ENCODE data around the gene ZNF428.
A peak's percentile ranks its signal among the peaks of the same experiment; 100 is the strongest.
"Not testable (repeated sequence)": the region's sequence is repeated elsewhere in the genome, so short reads cannot be mapped to it uniquely, and the experiment has no call there.

The ZNF428 gene

GRCh38 chr19:43589678-43590077 is 29.8 kb downstream of the ZNF428 start:
- no peak overlapping the region for H3K27ac ChIP-seq (ENCODE audit: low read depth, low read length)
- peaks cover 57% of the 10 kb centered on the region for H3K36me3 ChIP-seq (ENCODE audit: control insufficient read depth, insufficient read depth, low read length)
- no peak overlapping the region for H3K9ac ChIP-seq (ENCODE audit: low read depth, low read length)
- H3K9me3 ChIP-seq (ENCODE audit: control insufficient read depth, insufficient read depth, low read length): no peaks in the 10 kb centered on the region
- H3K4me1 ChIP-seq (ENCODE audit: control insufficient read depth, insufficient read depth, low read length): no peaks in the 10 kb centered on the region
- H3K27me3 ChIP-seq (ENCODE audit: control insufficient read depth, insufficient read depth, low read length): no peaks in the 10 kb centered on the region
- no peak overlapping the region for H3K4me3 ChIP-seq (ENCODE audit: low read depth, low read length)

- Histone ChIP-seq H3K4me3 (ENCODE audit: low read depth, low read length) (no peak overlapping the region), H3K27me3 (ENCODE audit: control insufficient read depth, insufficient read depth, low read length) (no peaks in the 10 kb centered on the region), H3K9ac (ENCODE audit: low read depth, low read length) (no peak overlapping the region), H3K4me1 (ENCODE audit: control insufficient read depth, insufficient read depth, low read length) (no peaks in the 10 kb centered on the region), H3K27ac (ENCODE audit: low read depth, low read length) (no peak overlapping the region), H3K9me3 (ENCODE audit: control insufficient read depth, insufficient read depth, low read length) (no peaks in the 10 kb centered on the region), H3K36me3 (ENCODE audit: control insufficient read depth, insufficient read depth, low read length) (peaks cover 57% of the 10 kb centered on the region)
Measured at GRCh38 chr19:43589277-43589676, 30.2 kb downstream of the ZNF428 start.

- not testable (repeated sequence) for H3K4me1 ChIP-seq (ENCODE audit: control insufficient read depth, insufficient read depth, low read length); H3K4me3 ChIP-seq (ENCODE audit: low read depth, low read length); H3K9ac ChIP-seq (ENCODE audit: low read depth, low read length); H3K27ac ChIP-seq (ENCODE audit: low read depth, low read length); H3K9me3 ChIP-seq (ENCODE audit: control insufficient read depth, insufficient read depth, low read length); H3K27me3 ChIP-seq (ENCODE audit: control insufficient read depth, insufficient read depth, low read length)
- peaks cover 35% of the 10 kb centered on the region for H3K36me3 ChIP-seq (ENCODE audit: control insufficient read depth, insufficient read depth, low read length)
Measured at GRCh38 chr19:43587029-43587428, 32.4 kb downstream of the ZNF428 start.

- Histone ChIP-seq H3K9ac (ENCODE audit: low read depth, low read length) (no peak overlapping the region), H3K27me3 (ENCODE audit: control insufficient read depth, insufficient read depth, low read length) (no peaks in the 10 kb centered on the region), H3K4me1 (ENCODE audit: control insufficient read depth, insufficient read depth, low read length) (no peaks in the 10 kb centered on the region), H3K36me3 (ENCODE audit: control insufficient read depth, insufficient read depth, low read length) (peaks cover 32% of the 10 kb centered on the region), H3K9me3 (ENCODE audit: control insufficient read depth, insufficient read depth, low read length) (no peaks in the 10 kb centered on the region), H3K27ac (ENCODE audit: low read depth, low read length) (no peak overlapping the region), H3K4me3 (ENCODE audit: low read depth, low read length) (no peak overlapping the region)
Measured at GRCh38 chr19:43586346-43586745, 33.1 kb downstream of the ZNF428 start.

- no peak overlapping the region for H3K4me3 ChIP-seq (ENCODE audit: low read depth, low read length)
- H3K4me1 ChIP-seq (ENCODE audit: control insufficient read depth, insufficient read depth, low read length): no peaks in the 10 kb centered on the region
- peaks cover 15% of the 10 kb centered on the region for H3K36me3 ChIP-seq (ENCODE audit: control insufficient read depth, insufficient read depth, low read length)
- no peaks in the 10 kb centered on the region for H3K9me3 ChIP-seq (ENCODE audit: control insufficient read depth, insufficient read depth, low read length)
- H3K27me3 ChIP-seq (ENCODE audit: control insufficient read depth, insufficient read depth, low read length): no peaks in the 10 kb centered on the region
- H3K9ac ChIP-seq (ENCODE audit: low read depth, low read length): no peak overlapping the region
- H3K27ac ChIP-seq (ENCODE audit: low read depth, low read length): no peak overlapping the region
Measured at GRCh38 chr19:43584484-43584883, 34.9 kb downstream of the ZNF428 start.

GRCh38 chr19:43582495-43582894 is 36.9 kb downstream of the ZNF428 start:
- Histone ChIP-seq H3K27me3 (ENCODE audit: control insufficient read depth, insufficient read depth, low read length) (no peaks in the 10 kb centered on the region), H3K4me3 (ENCODE audit: low read depth, low read length) (no peak overlapping the region), H3K36me3 (ENCODE audit: control insufficient read depth, insufficient read depth, low read length) (peaks cover 7% of the 10 kb centered on the region), H3K27ac (ENCODE audit: low read depth, low read length) (no peak overlapping the region), H3K4me1 (ENCODE audit: control insufficient read depth, insufficient read depth, low read length) (no peaks in the 10 kb centered on the region), H3K9ac (ENCODE audit: low read depth, low read length) (no peak overlapping the region), H3K9me3 (ENCODE audit: control insufficient read depth, insufficient read depth, low read length) (no peaks in the 10 kb centered on the region)

- peaks cover 4% of the 10 kb centered on the region for H3K36me3 ChIP-seq (ENCODE audit: control insufficient read depth, insufficient read depth, low read length)
- 0 out of 2 replicates have a peak, but pooled peaks cover 4% of the 10 kb centered on the region for H3K4me1 ChIP-seq (ENCODE audit: control insufficient read depth, insufficient read depth, low read length)
- H3K27me3 ChIP-seq (ENCODE audit: control insufficient read depth, insufficient read depth, low read length): no peaks in the 10 kb centered on the region
- H3K4me3 ChIP-seq (ENCODE audit: low read depth, low read length): no peak overlapping the region
- H3K9ac ChIP-seq (ENCODE audit: low read depth, low read length): no peak overlapping the region
- H3K9me3 ChIP-seq (ENCODE audit: control insufficient read depth, insufficient read depth, low read length): no peaks in the 10 kb centered on the region
- H3K27ac ChIP-seq (ENCODE audit: low read depth, low read length): no peak overlapping the region
Measured at GRCh38 chr19:43581467-43581866, 38.0 kb downstream of the ZNF428 start.

GRCh38 chr19:43578787-43579186 is 40.6 kb downstream of the ZNF428 start:
- H3K27me3 ChIP-seq (ENCODE audit: control insufficient read depth, insufficient read depth, low read length): no peaks in the 10 kb centered on the region
- no peak overlapping the region for H3K27ac ChIP-seq (ENCODE audit: low read depth, low read length)
- H3K36me3 ChIP-seq (ENCODE audit: control insufficient read depth, insufficient read depth, low read length): 0 out of 2 replicates have a peak, but pooled peaks cover 3% of the 10 kb centered on the region
- H3K9me3 ChIP-seq (ENCODE audit: control insufficient read depth, insufficient read depth, low read length): no peaks in the 10 kb centered on the region
- H3K9ac ChIP-seq (ENCODE audit: low read depth, low read length): no peak overlapping the region
- H3K4me1 ChIP-seq (ENCODE audit: control insufficient read depth, insufficient read depth, low read length): peaks cover 11% of the 10 kb centered on the region; the same call in 1 of the 2 replicates
- H3K4me3 ChIP-seq (ENCODE audit: low read depth, low read length): no peak overlapping the region

- peak overlapping the region; percentile 46 for H3K27ac ChIP-seq (ENCODE audit: low read depth, low read length)
- H3K4me3 ChIP-seq (ENCODE audit: low read depth, low read length): peak overlapping the region; percentile 42
- no peaks in the 10 kb centered on the region for H3K27me3 ChIP-seq (ENCODE audit: control insufficient read depth, insufficient read depth, low read length)
- no peaks in the 10 kb centered on the region for H3K9me3 ChIP-seq (ENCODE audit: control insufficient read depth, insufficient read depth, low read length)
- 0 out of 2 replicates have a peak overlapping the region, but pooled peaks have one; percentile 2 for H3K9ac ChIP-seq (ENCODE audit: low read depth, low read length)
- peaks cover 10% of the 10 kb centered on the region for H3K36me3 ChIP-seq (ENCODE audit: control insufficient read depth, insufficient read depth, low read length)
- peaks cover 11% of the 10 kb centered on the region; the same call in 1 of the 2 replicates for H3K4me1 ChIP-seq (ENCODE audit: control insufficient read depth, insufficient read depth, low read length)
Measured at GRCh38 chr19:43575955-43576878, 43.2 kb downstream of the ZNF428 start.

GRCh38 chr19:43575156-43575950 is 44.1 kb downstream of the ZNF428 start, which contains the start of the genes PINLYP and XRCC1:
PINLYP (plus strand) TSS chr19:43575801; CDS start chr19:43577192, 1,391 bp downstream.
XRCC1 (minus strand) TSS chr19:43575527; CDS start chr19:43575458, 69 bp downstream.
- peak within 1 kb of the TSS; percentile 82 for H3K4me3 ChIP-seq (ENCODE audit: low read depth, low read length)
- peaks cover 11% of the 10 kb centered on the region; the same call in 1 of the 2 replicates for H3K4me1 ChIP-seq (ENCODE audit: control insufficient read depth, insufficient read depth, low read length)
- H3K9ac ChIP-seq (ENCODE audit: low read depth, low read length): peak within 1 kb of the TSS; percentile 62
- H3K36me3 ChIP-seq (ENCODE audit: control insufficient read depth, insufficient read depth, low read length): peaks cover 10% of the 10 kb centered on the region
- H3K9me3 ChIP-seq (ENCODE audit: control insufficient read depth, insufficient read depth, low read length): no peaks in the 10 kb centered on the region
- H3K27ac ChIP-seq (ENCODE audit: low read depth, low read length): peak within 1 kb of the TSS; percentile 46
- no peaks in the 10 kb centered on the region for H3K27me3 ChIP-seq (ENCODE audit: control insufficient read depth, insufficient read depth, low read length)

Data from HUES48 (cell line).